Kidney (tissue), 14 donors: ENCODE measurements around the gene ARHGEF1. TPM values are rescaled to one million over a fixed set of nuclear protein-coding genes. Genes with fewer than 3 reads are reported as not detected.

ENCODE experiments used
- DNase-seq, 5 donors: peaks; one replicate each; pipeline ENCODE4 v3.0.0-alpha.2; 2013 to 2020
- FAIRE-seq: peaks from 2 replicates; lab custom pipeline; 2012; peaks lifted over from hg19 to GRCh38; lab: Jason Lieb, UNC
- H3K27ac ChIP-seq, 2 donors: one replicate each; pipeline ENCODE4 v1.7.0; 2013; ENCODE audit warnings: low read depth in 2 of 2, low read length in 2 of 2, inconsistent platforms in 1 of 2
- H3K27me3 ChIP-seq: one replicate; pipeline ENCODE4 v1.7.1; 2013; ENCODE audit warnings: low read length, inconsistent platforms; ENCODE audit not compliant: control insufficient read depth, insufficient read depth
- H3K36me3 ChIP-seq, 3 donors: one replicate each; pipeline versions ENCODE4 v1.7.0 to v1.7.1; 2013; ENCODE audit warnings: low read length in 3 of 3, control low read depth in 1 of 3, inconsistent platforms in 1 of 3; ENCODE audit not compliant: insufficient read depth in 3 of 3, control insufficient read depth in 2 of 3
- H3K4me1 ChIP-seq, 3 donors: one replicate each; pipeline versions ENCODE4 v1.7.0 to v1.7.1; 2013; ENCODE audit warnings: low read length in 3 of 3, inconsistent platforms in 1 of 3, low read depth in 1 of 3; ENCODE audit not compliant: control insufficient read depth in 2 of 3, insufficient read depth in 2 of 3
- H3K4me3 ChIP-seq, 3 donors: one replicate each; pipeline versions ENCODE4 v1.7.0 to v1.8.1; 2013; ENCODE audit warnings: low read length in 3 of 3, control low read depth in 1 of 3, inconsistent platforms in 1 of 3
- H3K9ac ChIP-seq, 3 donors: one replicate each; pipeline versions ENCODE4 v1.7.0 to v1.7.1; 2013; ENCODE audit warnings: low read length in 3 of 3, control low read depth in 1 of 3, inconsistent platforms in 1 of 3
- H3K9me3 ChIP-seq, 3 donors: one replicate each; pipeline versions ENCODE4 v1.7.0 to v1.7.1; 2013; ENCODE audit warnings: low read length in 3 of 3, control low read depth in 1 of 3, inconsistent platforms in 1 of 3; ENCODE audit not compliant: control insufficient read depth in 2 of 3, insufficient read depth in 1 of 3
- CTCF ChIP-seq: IDR thresholded peaks from 3 replicates; pipeline ENCODE4 v1.5.1; 2012; ENCODE audit warnings: mild to moderate bottlenecking, moderate library complexity, borderline replicate concordance; ENCODE audit not compliant: insufficient read depth; ENCODE audit errors: extremely low read depth
- intact Hi-C: fragments of 100-400 bp; cut with DNase I; formaldehyde crosslinking; loops from one replicate; pipeline ENCODE4 v1.11.1; 2022
- polyA plus RNA-seq: library from polyadenylated mRNA; stranded (reverse); fragments of 350-450 nt; fragmentation: Illumina TruSeq; extraction: RNeasy Lipid Tissue Mini Kit (QIAGEN cat#74804); gene quantifications from one replicate; pipeline ENCODE4 v1.2.3, GENCODE V29; 2014; ENCODE audit warnings: low read depth, low replicate concordance; ENCODE audit not compliant: insufficient read depth
- total RNA-seq: library from RNA; stranded (reverse); fragmentation: NEBNext Ultra II Directional; extraction: Animal tissue kit (Norgen Biotek cat#: 25700); gene quantifications from one replicate; pipeline ENCODE4 v1.2.1, GENCODE V29; 2021
- donor health status: control.
- donor health status: control.
- donor health status: control.
- donor health status: control.
- donor health status: control.
- donor health status: DM: yes; HTN: yes; CAD: no.
- donor health status: Normal renal cell carcinoma (clear cell type).

The ARHGEF1 gene
- total and polyA plus RNA-seq, 2 donors from 2014 or later: 39.0 to 139 TPM

GRCh38 chr19:41845051-41845590 lies 37.9 kb upstream of the ARHGEF1 start:
- no peaks in the 10 kb centered on the region for H3K4me1 ChIP-seq
- H3K9ac ChIP-seq: no peak overlapping the region
- FAIRE-seq: no peak
- no peak overlapping the region for H3K4me3 ChIP-seq
- intact Hi-C loops: no loop called here
- no peaks in the 10 kb centered on the region for H3K36me3 ChIP-seq
- H3K27me3 ChIP-seq: no peaks in the 10 kb centered on the region
- H3K9me3 ChIP-seq: no peaks in the 10 kb centered on the region
- H3K27ac ChIP-seq: no peak overlapping the region
- no peak for DNase-seq
- no peak for TF ChIP-seq CTCF

- intact Hi-C loops: no loop called here
- Histone ChIP-seq H3K9me3 (no peaks in the 10 kb centered on the region), H3K27ac (no peak overlapping the region), H3K4me3 (no peak overlapping the region), H3K4me1 (no peaks in the 10 kb centered on the region), H3K36me3 (no peaks in the 10 kb centered on the region), H3K27me3 (no peaks in the 10 kb centered on the region), H3K9ac (no peak overlapping the region)
- TF ChIP-seq CTCF: no peak
- DNase-seq (peak in 1 of 5 donors; percentile 56), FAIRE-seq (no peak)
These were observed 35.5 kb upstream of the ARHGEF1 start for GRCh38 chr19:41847351-41848105.

GRCh38 chr19:41848666-41849065 lies 34.3 kb upstream of the ARHGEF1 start:
- Histone ChIP-seq H3K9ac (no peak overlapping the region), H3K4me3 (no peak overlapping the region), H3K36me3 (no peaks in the 10 kb centered on the region), H3K27ac (no peak overlapping the region), H3K9me3 (no peaks in the 10 kb centered on the region), H3K4me1 (no peaks in the 10 kb centered on the region), H3K27me3 (no peaks in the 10 kb centered on the region)
- FAIRE-seq (no peak), DNase-seq (peak in 1 of 5 donors; percentile 28)
- intact Hi-C loops: no loop called here
- TF ChIP-seq CTCF: no peak
